ENCODE data around the gene PPM1D.
"Not testable (repeated sequence)": the region's sequence is repeated elsewhere in the genome, so short reads cannot be mapped to it uniquely, and the experiment has no call there.

Gene PPM1D

DNA sequence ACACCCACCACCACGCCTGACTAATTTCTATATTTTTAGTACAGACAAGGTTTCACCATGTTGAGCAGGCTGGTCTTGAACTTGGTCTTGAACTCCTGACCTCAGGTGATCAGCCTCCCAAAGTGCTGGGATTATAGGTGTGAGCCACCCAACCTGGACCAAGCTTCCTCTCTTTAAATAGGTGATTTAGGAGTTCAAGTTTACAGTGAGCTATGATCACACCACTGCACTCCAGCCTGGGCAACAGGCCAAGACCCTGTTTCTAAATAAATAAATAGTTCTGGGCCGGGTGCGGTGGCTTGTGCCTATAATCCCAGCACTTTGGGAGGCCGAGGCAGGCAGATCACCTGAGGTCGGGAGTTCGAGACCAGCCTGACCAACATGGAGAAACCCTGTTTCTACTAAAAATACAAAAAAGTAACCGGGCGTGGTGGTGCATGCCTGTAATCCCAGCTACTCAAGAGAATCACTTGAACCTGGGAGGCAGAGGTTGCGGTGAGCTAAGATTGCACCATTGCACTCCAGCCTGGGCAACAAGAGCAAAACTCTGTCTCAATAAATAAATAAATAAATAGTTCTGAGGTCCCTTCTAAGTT, 6.5 kb upstream of the PPM1D start:
- not testable (repeated sequence) for DNase-seq (ENCODE audit: low spot score)

GRCh38 chr17:60594170-60594569, 5.8 kb upstream of the PPM1D start:
- DNase-seq (ENCODE audit: low spot score): not testable (repeated sequence)

DNA sequence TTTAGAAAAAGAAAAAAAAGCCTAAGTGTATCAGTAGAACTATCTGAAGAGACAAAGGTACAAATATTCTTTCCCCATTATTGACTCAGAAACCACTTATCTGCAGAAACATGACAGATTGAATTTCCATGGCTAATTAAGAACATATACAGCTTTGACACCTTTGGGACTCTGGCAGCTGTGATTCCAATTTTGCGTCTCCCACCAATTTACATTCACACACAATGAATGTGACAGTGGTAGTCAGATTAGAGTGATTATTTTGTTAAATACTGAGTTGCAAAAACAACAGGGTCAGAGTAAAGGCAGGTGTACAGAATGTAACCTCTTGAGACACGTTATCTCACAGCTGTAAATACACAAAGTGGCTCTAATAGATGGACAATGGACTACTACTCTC, 5.3 kb upstream of the PPM1D start:
- DNase-seq (ENCODE audit: low spot score): no peak

GRCh38 chr17:60597297-60597696, 2.7 kb upstream of the PPM1D start:
- no peak for DNase-seq (ENCODE audit: low spot score)

DNA sequence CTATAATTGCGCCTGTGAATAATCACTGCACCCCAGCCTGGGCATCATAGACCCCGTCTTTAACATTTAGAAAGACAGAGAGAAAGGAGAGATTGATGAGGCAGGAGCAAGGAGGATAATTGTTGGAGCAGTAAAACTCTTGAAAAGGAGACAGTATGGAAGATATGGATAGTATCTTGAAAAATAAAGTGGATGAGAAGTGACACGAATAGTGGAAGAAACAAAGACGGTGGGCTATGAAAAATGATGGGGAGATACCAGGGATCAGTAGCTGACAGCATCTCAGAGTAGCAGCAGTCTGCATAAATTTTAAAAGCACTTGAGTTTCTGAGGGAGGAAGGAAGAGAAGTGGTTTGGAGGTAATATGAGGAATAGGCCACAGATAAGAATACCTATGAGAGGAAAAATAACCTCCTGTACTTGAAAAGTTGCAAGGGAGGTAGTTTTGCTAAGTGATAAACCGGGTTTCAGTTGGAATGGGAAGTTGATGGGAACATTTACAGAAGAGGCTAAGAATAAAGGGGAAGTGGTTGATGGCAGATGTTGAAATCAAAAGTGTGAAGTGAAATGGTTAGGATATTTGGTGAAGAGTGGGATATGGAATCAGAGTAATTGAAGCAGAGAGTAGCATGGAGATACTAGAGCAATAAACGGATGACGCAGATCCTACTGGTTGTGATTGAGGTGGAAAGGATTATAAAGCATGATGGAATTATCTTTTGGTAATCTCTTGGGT, 1.8 kb upstream of the PPM1D start:
- DNase-seq (ENCODE audit: low spot score): no peak

DNA sequence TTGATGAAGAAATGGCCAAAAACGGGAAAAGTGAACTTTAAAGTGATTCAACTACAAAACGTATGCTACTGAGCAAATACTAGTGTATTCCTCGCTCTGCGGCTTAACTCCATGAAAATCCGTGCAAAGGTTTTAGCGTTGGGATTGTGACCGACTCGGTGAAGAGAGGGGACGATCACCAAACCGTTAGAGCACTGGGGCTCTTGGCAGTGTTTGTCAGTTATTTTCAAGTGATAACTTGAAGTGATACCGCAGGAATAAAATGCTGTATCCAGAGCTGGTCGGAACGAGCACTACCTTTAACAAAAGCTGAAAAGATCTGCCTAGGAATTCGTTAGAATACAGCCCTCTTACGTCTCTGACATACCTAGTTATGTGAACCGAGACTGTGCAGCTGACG, 773 bp upstream of the PPM1D start:
- no peak for DNase-seq (ENCODE audit: low spot score)

DNA sequence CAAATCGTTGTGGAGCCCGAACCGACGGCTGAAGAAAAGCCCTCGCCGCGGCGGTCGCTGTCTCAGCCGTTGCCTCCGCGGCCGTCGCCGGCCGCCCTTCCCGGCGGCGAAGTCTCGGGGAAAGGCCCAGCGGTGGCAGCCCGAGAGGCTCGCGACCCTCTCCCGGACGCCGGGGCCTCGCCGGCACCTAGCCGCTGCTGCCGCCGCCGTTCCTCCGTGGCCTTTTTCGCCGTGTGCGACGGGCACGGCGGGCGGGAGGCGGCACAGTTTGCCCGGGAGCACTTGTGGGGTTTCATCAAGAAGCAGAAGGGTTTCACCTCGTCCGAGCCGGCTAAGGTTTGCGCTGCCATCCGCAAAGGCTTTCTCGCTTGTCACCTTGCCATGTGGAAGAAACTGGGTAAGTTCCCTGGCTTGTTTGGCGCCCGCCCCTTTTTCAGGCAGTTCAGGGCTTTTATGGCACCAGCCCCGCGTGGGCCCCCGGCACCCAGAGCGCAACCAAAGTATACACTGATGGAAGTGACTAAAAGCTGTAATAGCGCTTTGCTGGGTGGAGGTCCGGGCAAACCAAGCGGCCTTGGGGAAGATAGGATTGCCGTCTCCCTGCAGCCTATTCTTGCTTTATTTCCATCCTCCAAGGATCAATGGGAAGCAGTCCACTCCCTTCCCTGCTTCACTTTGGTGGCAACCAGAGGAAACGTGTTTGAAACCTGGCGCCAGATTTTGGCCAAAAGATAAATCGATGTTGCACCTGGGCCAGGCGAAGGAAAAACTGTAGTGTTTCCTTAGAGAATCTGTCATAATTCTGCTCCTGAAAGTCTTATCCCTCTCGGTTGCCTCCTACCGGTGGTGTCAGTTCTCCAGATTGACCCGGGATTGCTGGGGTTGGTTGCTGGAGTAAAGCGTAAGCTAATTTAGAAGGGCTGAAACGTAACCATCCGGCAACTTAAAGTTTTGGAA, 775 bp downstream of the PPM1D start:
- peak; percentile 69 for DNase-seq (ENCODE audit: low spot score)

DNA sequence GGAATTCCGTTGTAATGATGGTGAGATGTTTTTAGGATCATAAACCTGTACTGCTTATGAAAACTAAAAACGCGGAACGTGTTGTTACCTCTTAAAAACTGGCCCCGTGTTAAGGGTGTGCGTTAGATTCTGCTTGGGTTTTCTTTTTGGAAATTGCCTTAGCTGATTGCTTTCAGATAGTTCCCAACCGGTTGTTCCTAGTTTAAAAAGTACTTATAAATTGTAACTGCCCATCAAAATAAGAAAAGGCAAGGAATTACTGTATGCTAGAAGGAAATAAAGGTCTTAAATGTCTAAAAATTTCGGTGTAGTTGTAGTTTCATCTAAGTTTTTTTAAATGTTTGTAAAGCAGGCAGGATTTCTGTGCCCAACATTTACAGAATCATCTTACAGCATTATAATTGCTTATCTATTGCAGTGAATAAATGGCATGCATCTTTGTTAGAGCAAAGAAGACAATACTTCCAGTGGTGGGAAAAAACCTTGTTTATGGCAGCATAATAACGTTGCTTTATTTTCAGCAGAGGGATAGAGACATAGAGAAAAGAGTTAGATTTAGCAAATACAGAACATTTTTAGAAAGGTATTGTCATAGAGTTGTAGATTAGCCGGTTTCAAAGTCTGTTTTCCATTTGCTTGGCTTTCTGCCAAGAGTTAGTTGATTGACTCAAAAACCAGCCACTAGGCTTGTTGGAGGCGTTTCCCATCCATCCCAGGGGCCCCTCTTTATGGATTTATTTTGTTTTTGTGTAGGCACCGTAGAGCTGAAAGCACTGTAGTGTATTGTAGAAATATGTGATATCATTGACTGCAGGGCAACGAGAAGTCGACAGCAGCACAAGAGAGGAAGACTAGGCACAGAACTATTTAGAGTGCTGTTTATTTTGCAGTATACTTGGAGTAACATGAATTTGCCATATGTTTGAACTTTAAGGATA, 1.7 kb downstream of the PPM1D start:
- peak; percentile 31 for DNase-seq (ENCODE audit: low spot score)

GRCh38 chr17:60602385-60602742, 2.4 kb downstream of the PPM1D start:
- no peak for DNase-seq (ENCODE audit: low spot score)

- DNase-seq (ENCODE audit: low spot score): no peak
Observed at GRCh38 chr17:60602871-60603270, 2.9 kb downstream of the PPM1D start.

GRCh38 chr17:60603477-60603876, 3.5 kb downstream of the PPM1D start:
- DNase-seq (ENCODE audit: low spot score): not testable (repeated sequence)

DNA sequence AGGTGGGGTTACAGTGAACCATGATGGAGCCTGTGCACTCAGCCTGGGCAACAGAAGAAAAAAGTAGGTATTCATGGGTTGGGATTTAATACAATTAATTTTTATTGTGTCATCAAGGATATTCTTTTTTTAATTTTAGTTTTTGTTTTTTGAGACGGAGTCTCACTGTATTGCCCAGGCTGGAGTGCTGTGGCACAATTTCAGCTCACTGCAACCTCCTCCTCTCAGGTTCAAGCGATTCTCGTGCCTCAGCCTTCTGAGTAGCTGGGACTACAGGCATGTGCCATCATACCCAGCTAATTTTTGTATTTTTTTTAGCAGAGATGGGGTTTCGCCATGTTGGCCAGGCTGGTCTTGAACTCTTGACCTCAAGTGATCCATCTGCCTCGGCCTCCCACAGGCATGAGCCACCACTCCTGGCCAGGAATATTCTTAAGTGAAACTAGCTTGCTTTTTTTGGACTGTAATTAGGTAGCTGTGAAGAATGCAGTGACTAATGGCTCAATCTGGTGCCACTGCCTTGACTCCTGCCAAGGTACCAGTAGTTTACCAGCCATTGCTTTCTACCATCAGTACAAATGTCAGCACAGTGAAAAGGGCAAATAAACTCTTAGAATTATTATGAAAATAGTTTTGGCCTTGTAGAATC, 4.8 kb downstream of the PPM1D start:
- DNase-seq (ENCODE audit: low spot score): no peak

- DNase-seq (ENCODE audit: low spot score): no peak
Observed at GRCh38 chr17:60606036-60606435, 6.0 kb downstream of the PPM1D start.

DNA sequence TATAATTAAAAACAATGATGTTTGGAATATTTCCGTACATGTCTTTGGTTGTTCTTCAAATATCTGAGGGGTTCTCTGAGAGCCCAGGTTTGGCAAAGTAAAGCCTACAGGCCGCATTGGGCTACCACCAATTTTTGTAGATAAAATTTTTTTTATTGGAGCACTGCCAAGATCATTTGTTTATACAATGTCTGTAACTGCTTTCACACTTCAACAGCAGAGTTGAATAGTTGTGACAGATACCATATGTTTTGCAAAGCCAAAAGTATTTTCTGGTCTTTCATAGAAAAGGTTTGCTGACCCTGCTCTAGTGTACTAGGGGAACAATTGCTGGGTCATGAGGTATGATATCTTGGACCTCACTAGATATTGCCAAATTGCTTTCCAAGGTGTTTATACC, 10.5 kb downstream of the PPM1D start:
- no peak for DNase-seq (ENCODE audit: low spot score)

GRCh38 chr17:60611321-60611720, 11.3 kb downstream of the PPM1D start:
- DNase-seq (ENCODE audit: low spot score): not testable (repeated sequence)

DNA sequence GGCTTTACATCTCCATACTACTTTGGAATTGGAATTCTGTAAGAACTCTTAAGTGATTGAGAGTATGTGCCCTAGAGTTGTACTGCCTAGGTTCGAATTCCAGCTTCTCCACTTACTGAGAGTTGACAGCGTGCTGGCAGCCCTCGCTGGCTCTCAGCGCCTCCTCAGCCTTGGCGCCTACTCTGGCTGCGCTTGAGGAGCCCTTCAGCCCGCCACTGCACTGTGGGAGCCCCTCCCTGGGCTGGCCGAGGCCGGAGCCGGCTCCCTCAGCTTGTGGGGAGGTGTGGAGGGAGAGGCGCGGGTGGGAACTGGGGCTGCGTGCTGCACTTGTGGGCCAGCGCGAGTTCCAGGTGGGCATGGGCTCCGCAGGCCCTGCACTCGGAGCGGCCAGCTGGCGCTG, 13.3 kb downstream of the PPM1D start:
- no peak for DNase-seq (ENCODE audit: low spot score)

DNA sequence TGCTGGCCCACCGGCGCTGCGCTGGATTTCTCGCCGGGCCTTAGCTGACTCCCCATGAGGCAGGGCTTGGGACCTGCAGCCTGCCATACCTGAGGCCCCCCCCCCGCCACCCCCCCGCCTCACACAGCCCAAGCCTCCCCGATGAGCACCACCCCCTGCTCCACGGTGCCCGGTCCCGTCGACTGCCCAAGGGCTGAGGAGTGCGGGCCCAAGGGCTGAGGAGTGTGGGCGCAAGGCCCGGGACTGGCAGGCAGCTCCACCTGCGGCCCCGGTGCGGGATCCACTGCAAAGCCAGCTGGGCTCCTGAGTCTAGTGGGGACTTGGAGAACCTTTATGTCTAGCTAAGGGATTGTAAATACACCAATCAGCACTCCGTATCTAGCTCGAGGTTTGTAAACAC, 13.8 kb downstream of the PPM1D start:
- not testable (repeated sequence) for DNase-seq (ENCODE audit: low spot score)

- not testable (repeated sequence) for DNase-seq (ENCODE audit: low spot score)
Observed at GRCh38 chr17:60614247-60614646, 14.3 kb downstream of the PPM1D start.

DNA sequence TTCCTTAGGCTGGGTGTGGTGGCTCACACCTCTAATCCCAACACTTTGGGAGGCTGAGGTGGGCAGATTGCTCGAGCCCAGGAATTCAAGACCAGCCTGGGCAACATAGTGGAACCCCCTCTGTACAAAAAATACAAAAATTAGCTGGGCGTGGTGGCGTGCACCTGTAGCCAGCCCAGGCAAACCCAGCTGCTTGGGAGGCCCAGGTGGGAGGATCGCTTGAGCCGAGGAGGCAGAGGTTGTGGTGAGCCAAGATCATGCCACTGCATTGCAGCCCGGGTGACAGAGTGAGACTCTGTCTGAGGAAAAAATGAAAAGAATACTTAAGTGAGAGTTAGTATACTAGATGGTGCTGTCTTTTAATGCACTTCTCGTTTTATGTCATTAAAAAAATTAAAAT, 15.1 kb downstream of the PPM1D start:
- no peak for DNase-seq (ENCODE audit: low spot score)

GRCh38 chr17:60615840-60616239, 15.8 kb downstream of the PPM1D start:
- DNase-seq (ENCODE audit: low spot score): no peak

DNA sequence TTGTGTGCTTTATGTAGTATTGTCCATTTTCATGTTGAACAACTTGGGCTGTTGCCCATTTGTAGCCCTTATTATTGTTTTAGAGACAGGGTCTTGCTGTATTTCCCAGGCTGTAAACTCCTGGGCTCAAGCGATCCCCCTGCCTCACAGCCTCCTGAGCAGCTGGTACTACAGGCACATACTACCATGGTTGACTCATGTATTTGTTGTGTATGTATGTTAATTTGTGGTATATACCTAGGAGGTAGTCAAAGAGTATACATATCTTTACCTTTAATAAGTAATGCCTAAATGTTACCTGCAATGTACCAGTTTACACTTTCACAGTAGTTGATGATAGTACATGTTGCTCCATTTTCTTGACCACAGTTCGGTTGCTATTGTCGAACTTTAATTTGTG, 18.1 kb downstream of the PPM1D start:
- no peak for DNase-seq (ENCODE audit: low spot score)
